ENCODE data around the gene FLCN.
"Not testable (repeated sequence)": the region's sequence is repeated elsewhere in the genome, so short reads cannot be mapped to it uniquely, and the experiment has no call there.

FLCN gene

DNA sequence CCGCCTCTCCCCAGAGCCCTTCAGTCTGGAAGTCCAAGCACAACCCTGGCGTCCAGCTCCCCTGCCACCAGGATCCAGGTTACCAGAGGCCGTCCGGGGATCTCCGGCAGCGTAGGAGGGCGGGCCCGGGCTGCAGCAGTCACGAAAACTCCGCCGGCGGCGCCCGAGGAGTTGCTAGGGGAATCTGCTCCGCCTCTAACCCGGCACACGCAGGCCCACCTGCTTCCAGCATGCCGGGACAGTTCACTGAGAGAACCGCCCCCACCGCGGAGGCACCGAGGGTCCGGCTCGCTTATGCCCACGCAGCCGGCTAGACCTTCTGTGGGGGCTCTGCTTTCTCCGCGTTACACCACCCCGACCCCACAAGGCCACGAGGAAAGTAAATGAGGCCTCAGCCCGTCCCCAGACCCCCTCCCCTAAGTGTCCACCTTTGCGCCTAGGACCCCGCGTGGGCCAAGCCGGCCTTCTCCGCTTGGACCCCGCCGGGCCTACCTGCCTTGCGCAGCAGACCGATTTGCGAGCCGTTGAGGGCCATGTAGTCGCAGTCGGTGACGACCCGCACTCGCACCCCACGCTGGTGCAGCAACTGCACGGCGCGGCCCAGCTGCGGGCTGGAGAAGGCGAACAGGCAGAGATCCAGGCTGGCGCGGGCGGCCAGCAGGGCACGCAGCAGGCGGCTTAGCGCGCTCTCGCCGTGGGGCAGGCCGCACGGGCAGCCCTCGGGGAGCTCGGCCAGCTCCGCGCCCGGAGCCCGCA lies 31.4 kb downstream of the FLCN start:
- Mint-ChIP-seq H3K27ac (peak overlapping the region; percentile 95), H3K4me1 (peaks cover 27% of the 10 kb centered on the region), H3K9me3 (no peaks in the 10 kb centered on the region), H3K36me3 (peaks cover 51% of the 10 kb centered on the region), H3K4me3 (peak overlapping the region; percentile 78)
- peak; percentile 71 for ATAC-seq
- DNase-seq (ENCODE audit: low spot score in 2 of 2) = peak; percentile 44 to 80

- peak overlapping the region; percentile 95 for H3K27ac Mint-ChIP-seq
- DNase-seq (ENCODE audit: low spot score in 2 of 2) = no peak
- H3K36me3 Mint-ChIP-seq = peaks cover 57% of the 10 kb centered on the region
- H3K9me3 Mint-ChIP-seq = no peaks in the 10 kb centered on the region
- H3K4me1 Mint-ChIP-seq = peaks cover 27% of the 10 kb centered on the region
- no peak for ATAC-seq
- H3K4me3 Mint-ChIP-seq = peak overlapping the region; percentile 78
Observed at GRCh38 chr17:17204635-17205231, 32.2 kb downstream of the FLCN start.

DNA sequence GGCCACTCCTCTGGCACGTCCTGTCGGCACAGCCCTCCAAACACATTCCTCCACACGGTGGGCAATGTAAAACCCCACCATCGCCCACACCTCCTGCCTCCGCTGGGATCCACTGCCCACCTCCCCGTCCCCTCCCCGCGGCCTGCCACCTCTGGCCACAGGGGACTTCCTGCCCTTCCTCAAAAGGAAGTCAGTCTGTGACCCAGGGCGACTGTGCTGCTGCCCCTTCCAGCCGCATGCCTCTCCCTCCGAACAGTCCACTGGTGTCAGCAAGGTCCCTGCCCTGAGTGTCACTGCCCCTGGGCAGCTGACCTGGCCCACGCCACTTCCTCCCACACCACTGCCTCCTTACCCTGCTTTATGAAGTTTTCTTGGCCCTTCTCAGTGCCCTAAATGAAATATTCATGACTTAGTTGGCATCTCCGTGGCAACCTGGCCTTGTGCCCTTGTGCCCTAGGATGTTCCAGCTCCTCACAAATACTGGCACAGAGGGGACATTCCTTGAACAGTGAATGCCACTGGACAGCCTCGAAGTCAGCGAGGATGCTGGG lies 32.9 kb downstream of the FLCN start:
- Mint-ChIP-seq H3K9me3 (no peaks in the 10 kb centered on the region), H3K27ac (peak overlapping the region; percentile 95), H3K4me1 (peaks cover 27% of the 10 kb centered on the region), H3K4me3 (peak overlapping the region; percentile 78), H3K36me3 (peaks cover 57% of the 10 kb centered on the region)
- DNase-seq (ENCODE audit: low spot score in 2 of 2) (peak in 1 of 2 donors; percentile 63), ATAC-seq (no peak)

DNA sequence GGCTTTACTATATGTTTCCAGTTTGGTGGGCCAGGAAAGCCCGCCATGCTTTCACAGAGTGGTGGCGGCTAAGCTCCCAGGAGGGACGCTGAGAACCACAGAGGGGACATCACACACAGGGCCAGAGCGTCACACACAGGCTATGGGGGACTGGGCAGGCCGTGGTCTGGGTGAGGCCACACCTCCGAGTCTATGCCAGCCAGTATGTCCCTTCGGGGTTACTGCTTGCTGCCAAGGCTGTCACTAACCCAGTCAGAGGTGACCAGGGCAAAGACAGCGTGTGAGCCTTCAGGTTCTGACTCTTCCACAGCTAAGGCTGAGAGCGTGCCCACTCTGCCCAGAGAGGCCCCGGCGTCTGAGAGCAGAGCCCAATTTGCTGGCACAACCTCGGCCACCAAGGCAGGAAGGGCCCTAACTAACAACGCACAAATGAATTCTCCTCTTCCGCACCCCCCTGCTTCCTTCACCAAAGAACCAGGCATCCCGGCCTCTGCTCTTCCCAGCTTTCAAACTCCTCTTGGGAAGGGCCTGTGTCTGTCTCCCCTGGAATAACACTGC lies 33.7 kb downstream of the FLCN start:
- H3K4me3 Mint-ChIP-seq = peak overlapping the region; percentile 78
- ATAC-seq (no peak), DNase-seq (ENCODE audit: low spot score in 2 of 2) (no peak)
- H3K9me3 Mint-ChIP-seq = no peaks in the 10 kb centered on the region
- peak overlapping the region; percentile 95 for H3K27ac Mint-ChIP-seq
- peaks cover 63% of the 10 kb centered on the region for H3K36me3 Mint-ChIP-seq
- peaks cover 27% of the 10 kb centered on the region for H3K4me1 Mint-ChIP-seq

GRCh38 chr17:17201907-17202306 lies 35.1 kb downstream of the FLCN start:
- Mint-ChIP-seq H3K4me3 (no peak overlapping the region), H3K36me3 (peaks cover 64% of the 10 kb centered on the region), H3K27ac (peak overlapping the region; percentile 34), H3K4me1 (peaks cover 32% of the 10 kb centered on the region), H3K9me3 (no peaks in the 10 kb centered on the region)
- ATAC-seq (no peak), DNase-seq (ENCODE audit: low spot score in 2 of 2) (no peak)

GRCh38 chr17:17201271-17201670 lies 35.7 kb downstream of the FLCN start:
- H3K9me3 Mint-ChIP-seq = no peaks in the 10 kb centered on the region
- H3K4me3 Mint-ChIP-seq = no peak overlapping the region
- peaks cover 58% of the 10 kb centered on the region for H3K36me3 Mint-ChIP-seq
- no peak for ATAC-seq
- peaks cover 27% of the 10 kb centered on the region for H3K4me1 Mint-ChIP-seq
- H3K27ac Mint-ChIP-seq = peak overlapping the region; percentile 34
- DNase-seq (ENCODE audit: low spot score in 2 of 2) = no peak

DNA sequence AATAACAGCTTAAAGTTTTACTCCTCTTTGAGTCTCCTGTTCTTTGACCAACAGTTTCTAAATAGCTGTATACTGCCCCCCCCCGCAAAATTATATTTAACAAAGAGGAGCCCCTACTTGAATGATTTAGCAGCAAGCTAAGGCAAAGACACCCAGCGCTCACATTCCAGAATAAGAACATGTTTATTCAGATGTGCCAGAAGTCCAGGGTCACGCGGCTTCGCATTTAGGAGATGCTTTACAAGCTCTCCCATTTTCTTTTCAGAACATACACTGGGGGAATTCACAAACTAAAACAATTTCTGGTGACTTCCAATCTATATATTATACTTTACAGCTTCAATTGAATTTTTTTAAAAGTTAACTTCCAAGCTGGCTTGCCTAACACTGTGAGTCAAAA lies 36.1 kb downstream of the FLCN start:
- Mint-ChIP-seq H3K4me1 (peaks cover 27% of the 10 kb centered on the region), H3K27ac (peak overlapping the region; percentile 60), H3K36me3 (peaks cover 56% of the 10 kb centered on the region), H3K9me3 (no peaks in the 10 kb centered on the region), H3K4me3 (no peak overlapping the region)
- ATAC-seq = no peak
- DNase-seq (ENCODE audit: low spot score in 2 of 2) = no peak

DNA sequence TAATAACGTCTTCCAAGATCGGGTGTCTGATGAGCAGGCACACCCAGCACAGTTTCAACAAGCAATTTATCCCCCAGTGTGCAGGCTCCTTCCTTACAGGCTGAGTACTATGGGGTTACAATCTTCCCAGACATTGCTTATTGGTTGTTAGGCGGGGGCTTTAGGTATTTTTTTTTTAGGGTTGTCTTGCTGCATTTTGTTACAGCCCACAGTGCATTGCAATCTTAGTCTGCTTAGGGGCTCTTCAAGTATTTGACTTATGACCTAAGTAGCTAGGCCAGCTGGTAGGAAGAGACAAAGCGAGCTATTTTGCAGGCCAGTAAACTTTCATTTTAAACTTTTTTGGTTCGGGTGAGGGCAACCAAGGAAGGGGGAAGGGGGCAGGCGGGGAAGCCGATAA lies 36.7 kb downstream of the FLCN start:
- peaks cover 27% of the 10 kb centered on the region for H3K4me1 Mint-ChIP-seq
- H3K27ac Mint-ChIP-seq = peak overlapping the region; percentile 60
- ATAC-seq (no peak), DNase-seq (ENCODE audit: low spot score in 2 of 2) (no peak)
- peaks cover 56% of the 10 kb centered on the region for H3K36me3 Mint-ChIP-seq
- H3K4me3 Mint-ChIP-seq = no peak overlapping the region
- H3K9me3 Mint-ChIP-seq = no peaks in the 10 kb centered on the region

- peaks cover 40% of the 10 kb centered on the region for H3K36me3 Mint-ChIP-seq
- DNase-seq (ENCODE audit: low spot score in 2 of 2) (no peak), ATAC-seq (no peak)
- no peak overlapping the region for H3K27ac Mint-ChIP-seq
- no peaks in the 10 kb centered on the region for H3K9me3 Mint-ChIP-seq
- peaks cover 9% of the 10 kb centered on the region for H3K4me1 Mint-ChIP-seq
- H3K4me3 Mint-ChIP-seq = no peak overlapping the region
Observed at GRCh38 chr17:17198281-17198680, 38.7 kb downstream of the FLCN start.

GRCh38 chr17:17196776-17197175 lies 40.2 kb downstream of the FLCN start:
- H3K27ac Mint-ChIP-seq = no peak overlapping the region
- H3K4me3 Mint-ChIP-seq = no peak overlapping the region
- peaks cover 25% of the 10 kb centered on the region for H3K36me3 Mint-ChIP-seq
- no peak for ATAC-seq
- no peaks in the 10 kb centered on the region for H3K9me3 Mint-ChIP-seq
- peaks cover 9% of the 10 kb centered on the region for H3K4me1 Mint-ChIP-seq
- DNase-seq (ENCODE audit: low spot score in 2 of 2) = no peak

GRCh38 chr17:17195466-17195865 lies 41.5 kb downstream of the FLCN start:
- H3K4me1 Mint-ChIP-seq; H3K27ac Mint-ChIP-seq; ATAC-seq; H3K4me3 Mint-ChIP-seq; DNase-seq (ENCODE audit: low spot score in 2 of 2); H3K9me3 Mint-ChIP-seq: not testable (repeated sequence)
- peaks cover 15% of the 10 kb centered on the region for H3K36me3 Mint-ChIP-seq

DNA sequence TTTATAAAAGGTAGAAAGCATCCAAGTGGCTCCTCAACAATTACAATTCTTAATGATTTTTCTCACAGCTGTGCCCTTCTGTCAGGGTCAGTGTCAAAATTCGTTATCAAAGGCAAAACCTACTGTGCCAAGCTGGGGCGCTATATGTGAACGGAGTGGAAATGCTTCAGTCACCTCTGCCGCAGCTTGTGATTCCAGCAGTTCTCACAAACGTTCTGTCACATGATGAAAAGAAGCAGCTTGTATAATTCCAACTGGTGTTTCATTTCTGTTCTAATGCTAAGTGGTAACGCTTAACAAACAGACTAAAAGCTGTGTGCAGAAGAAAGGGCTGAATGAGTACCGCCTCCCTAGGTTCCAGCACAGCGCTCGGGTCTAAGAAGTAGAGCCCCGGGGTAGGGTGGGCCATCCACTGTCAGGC lies 45.0 kb downstream of the FLCN start:
- Mint-ChIP-seq H3K36me3 (peaks cover 26% of the 10 kb centered on the region), H3K4me1 (peaks cover 7% of the 10 kb centered on the region), H3K27ac (peak overlapping the region; percentile 45), H3K4me3 (no peak overlapping the region), H3K9me3 (no peaks in the 10 kb centered on the region)
- ATAC-seq = no peak
- no peak for DNase-seq (ENCODE audit: low spot score in 2 of 2)

DNA sequence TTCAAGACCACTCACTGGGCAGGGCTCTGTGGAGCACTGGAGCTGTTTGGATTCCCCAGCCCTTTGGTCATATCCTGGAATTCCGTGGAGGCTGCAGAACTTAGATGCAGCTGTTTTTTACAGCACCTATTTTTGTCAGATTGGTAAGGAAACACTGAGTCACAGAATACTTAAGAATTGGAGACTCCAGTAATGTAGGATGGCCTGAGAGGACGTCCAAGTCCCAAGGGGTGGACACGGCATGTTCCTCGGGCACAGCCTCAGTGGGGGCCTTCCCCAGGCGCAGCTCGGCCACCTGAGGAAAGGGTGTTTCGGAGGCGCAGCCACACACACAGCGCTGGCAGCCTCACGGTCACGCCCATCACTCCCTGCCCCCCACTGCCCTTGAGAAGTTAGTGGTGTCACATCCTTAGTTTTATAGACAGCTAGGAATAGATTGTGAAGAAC lies 45.6 kb downstream of the FLCN start:
- DNase-seq (ENCODE audit: low spot score in 2 of 2) (no peak), ATAC-seq (no peak)
- Mint-ChIP-seq H3K36me3 (peaks cover 26% of the 10 kb centered on the region), H3K27ac (peak overlapping the region; percentile 45), H3K9me3 (no peaks in the 10 kb centered on the region), H3K4me3 (no peak overlapping the region), H3K4me1 (peaks cover 12% of the 10 kb centered on the region)

DNA sequence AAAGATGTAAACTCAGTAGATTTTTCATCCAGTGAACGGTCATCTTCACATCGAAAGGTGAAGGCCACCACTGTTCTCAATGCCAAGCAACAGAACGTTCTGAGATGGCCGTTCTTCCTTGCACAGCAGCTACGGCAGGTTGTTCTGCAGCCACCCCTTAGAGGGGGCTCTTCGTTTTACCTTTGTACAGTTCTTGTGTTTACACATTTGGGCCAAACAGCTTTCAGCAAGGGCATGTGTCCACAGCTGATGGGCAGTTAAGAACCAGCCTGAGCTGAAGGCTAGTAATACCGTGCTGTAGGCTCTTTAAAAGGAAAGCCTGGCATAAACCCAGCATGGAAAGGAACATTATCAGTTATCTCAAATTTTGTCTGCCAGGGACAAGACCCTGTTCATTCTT lies 46.8 kb downstream of the FLCN start:
- ATAC-seq (no peak), DNase-seq (ENCODE audit: low spot score in 2 of 2) (no peak)
- Mint-ChIP-seq H3K27ac (no peak overlapping the region), H3K4me3 (no peak overlapping the region), H3K4me1 (peaks cover 24% of the 10 kb centered on the region), H3K36me3 (peaks cover 37% of the 10 kb centered on the region), H3K9me3 (no peaks in the 10 kb centered on the region)

- Mint-ChIP-seq H3K4me1 (peaks cover 30% of the 10 kb centered on the region), H3K9me3 (no peaks in the 10 kb centered on the region), H3K4me3 (no peak overlapping the region), H3K27ac (no peak overlapping the region), H3K36me3 (peaks cover 43% of the 10 kb centered on the region)
- DNase-seq (ENCODE audit: low spot score in 2 of 2) (no peak), ATAC-seq (no peak)
Observed at GRCh38 chr17:17189559-17189958, 47.4 kb downstream of the FLCN start.

DNA sequence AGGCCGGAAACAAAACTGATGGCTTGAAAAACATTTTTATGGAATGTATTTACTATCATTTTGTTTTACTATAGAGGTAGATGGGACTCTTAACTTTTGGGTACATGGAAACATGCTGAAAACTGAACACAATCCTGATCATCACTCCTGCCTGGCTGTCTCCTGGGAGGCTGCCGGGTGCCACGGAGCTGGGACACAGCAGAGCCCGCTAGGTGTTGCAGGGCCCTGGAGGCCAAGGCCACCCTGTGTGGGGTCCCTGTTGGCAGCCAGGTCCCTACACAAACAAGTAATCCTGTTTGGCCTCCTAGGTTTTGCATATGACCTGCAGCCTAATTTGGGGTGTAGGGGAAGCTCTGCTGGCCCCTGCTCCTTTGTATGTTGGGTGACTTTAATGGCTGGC lies 48.4 kb downstream of the FLCN start:
- no peak for DNase-seq (ENCODE audit: low spot score in 2 of 2)
- Mint-ChIP-seq H3K4me1 (peaks cover 40% of the 10 kb centered on the region), H3K27ac (no peak overlapping the region), H3K36me3 (peaks cover 53% of the 10 kb centered on the region), H3K9me3 (no peaks in the 10 kb centered on the region), H3K4me3 (no peak overlapping the region)
- no peak for ATAC-seq

Data from stimulated activated effector memory CD8-positive, alpha-beta T cell treated with anti-CD3 and anti-CD28 coated beads, Interleukin-12 subunit alpha, Interleukin-12 subunit beta, amount 100 ng/mL, for 72 hours (primary cell).